Lower lobe of right lung (tissue), 2 donors: ENCODE results near the gene C9orf78. TPM values are rescaled to one million over a fixed set of nuclear protein-coding genes. Genes with fewer than 3 reads are reported as not detected.

Experiments used
- ATAC-seq, 2 donors: fragments of 200-7000 bp; cut with Tn5 transposase; one replicate each; pipeline ENCODE4 v1.9.1; 2020 to 2022; ENCODE audit warnings: mild to moderate bottlenecking in 2 of 2, moderate library complexity in 2 of 2
- DNase-seq: peaks from one replicate; pipeline ENCODE4 v3.0.0-alpha.2; 2020
- H3K27ac ChIP-seq: fragments of 200-600 bp; one replicate; pipeline ENCODE4 v1.8.0; 2022
- H3K27me3 ChIP-seq: fragments of 200-600 bp; one replicate; pipeline ENCODE4 v1.8.0; 2022; ENCODE audit warnings: low read depth
- H3K36me3 ChIP-seq: fragments of 200-600 bp; one replicate; pipeline ENCODE4 v1.8.0; 2022; ENCODE audit warnings: mild to moderate bottlenecking
- H3K4me1 ChIP-seq: fragments of 200-600 bp; one replicate; pipeline ENCODE4 v1.8.0; 2022
- H3K4me3 ChIP-seq: fragments of 200-600 bp; one replicate; pipeline ENCODE4 v1.8.0; 2022; ENCODE audit warnings: mild to moderate bottlenecking
- H3K9me3 ChIP-seq: fragments of 200-600 bp; one replicate; pipeline ENCODE4 v1.8.0; 2022
- intact Hi-C: fragments of 100-400 bp; cut with DNase I; formaldehyde crosslinking; loops from one replicate; pipeline ENCODE4 v1.11.0; 2022
- total RNA-seq: library from RNA; stranded (reverse); fragmentation: NEBNext Ultra II Directional; extraction: Animal tissue kit (Norgen Biotek cat#: 25700); gene quantifications from one replicate; pipeline ENCODE4 v1.2.1, GENCODE V29; 2021
- TF ChIP-seq, protein P1 (sequence below): fragments of 200-600 bp; IDR thresholded peaks from one replicate; pipeline ENCODE4 v1.8.0; 2022; ENCODE audit warnings: antibody characterized with exemption, mild to moderate bottlenecking
- donor health status: DM: no; HTN: yes; CAD: no; lungs with severe emphysema.

C9orf78 gene
- total RNA-seq, 1 donor from 2014 or later: 42.0 TPM

DNA sequence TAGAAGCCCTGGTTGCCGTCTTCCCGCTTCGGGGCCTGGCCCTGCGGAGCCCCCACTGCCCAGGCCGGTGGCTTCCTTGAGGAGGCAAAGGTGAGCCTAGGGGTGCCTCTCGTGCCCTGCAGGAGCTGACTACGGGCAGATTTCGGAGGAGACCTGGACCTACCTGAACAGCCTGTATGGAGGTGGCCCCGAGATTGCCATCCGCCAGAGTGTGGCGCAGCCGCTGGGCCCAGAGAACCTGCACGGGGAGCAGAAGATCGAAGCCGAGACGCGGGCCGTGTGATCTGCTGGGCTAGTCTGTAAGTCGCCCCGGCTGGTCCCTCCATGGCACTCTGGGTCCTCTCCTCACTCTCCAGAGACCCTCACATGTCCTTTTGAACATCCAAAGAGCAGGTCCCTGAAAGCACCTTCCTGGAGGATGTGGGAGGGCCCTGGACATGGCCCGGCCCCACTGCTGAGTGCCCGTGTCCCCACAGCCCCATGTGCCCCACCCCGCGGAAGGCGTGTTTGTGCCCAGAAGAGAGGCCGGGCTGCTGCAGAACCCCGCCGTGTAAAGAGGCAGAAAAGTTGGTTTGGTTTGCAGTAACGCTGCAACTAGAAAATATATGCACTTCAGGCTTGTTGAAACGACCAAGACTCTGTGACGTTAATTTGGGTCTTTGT, 45.0 kb upstream of the C9orf78 start:
- H3K36me3 ChIP-seq: peaks cover 27% of the 10 kb centered on the region
- intact Hi-C loops: no loop called here
- H3K4me1 ChIP-seq: peaks cover 18% of the 10 kb centered on the region
- H3K4me3 ChIP-seq: no peak overlapping the region
- DNase-seq: no peak
- ATAC-seq: no peak
- H3K9me3 ChIP-seq: no peaks in the 10 kb centered on the region
- no peaks in the 10 kb centered on the region for H3K27me3 ChIP-seq
- TF ChIP-seq, protein P1, sequence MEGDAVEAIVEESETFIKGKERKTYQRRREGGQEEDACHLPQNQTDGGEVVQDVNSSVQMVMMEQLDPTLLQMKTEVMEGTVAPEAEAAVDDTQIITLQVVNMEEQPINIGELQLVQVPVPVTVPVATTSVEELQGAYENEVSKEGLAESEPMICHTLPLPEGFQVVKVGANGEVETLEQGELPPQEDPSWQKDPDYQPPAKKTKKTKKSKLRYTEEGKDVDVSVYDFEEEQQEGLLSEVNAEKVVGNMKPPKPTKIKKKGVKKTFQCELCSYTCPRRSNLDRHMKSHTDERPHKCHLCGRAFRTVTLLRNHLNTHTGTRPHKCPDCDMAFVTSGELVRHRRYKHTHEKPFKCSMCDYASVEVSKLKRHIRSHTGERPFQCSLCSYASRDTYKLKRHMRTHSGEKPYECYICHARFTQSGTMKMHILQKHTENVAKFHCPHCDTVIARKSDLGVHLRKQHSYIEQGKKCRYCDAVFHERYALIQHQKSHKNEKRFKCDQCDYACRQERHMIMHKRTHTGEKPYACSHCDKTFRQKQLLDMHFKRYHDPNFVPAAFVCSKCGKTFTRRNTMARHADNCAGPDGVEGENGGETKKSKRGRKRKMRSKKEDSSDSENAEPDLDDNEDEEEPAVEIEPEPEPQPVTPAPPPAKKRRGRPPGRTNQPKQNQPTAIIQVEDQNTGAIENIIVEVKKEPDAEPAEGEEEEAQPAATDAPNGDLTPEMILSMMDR: no peak
- no peak overlapping the region for H3K27ac ChIP-seq

DNA sequence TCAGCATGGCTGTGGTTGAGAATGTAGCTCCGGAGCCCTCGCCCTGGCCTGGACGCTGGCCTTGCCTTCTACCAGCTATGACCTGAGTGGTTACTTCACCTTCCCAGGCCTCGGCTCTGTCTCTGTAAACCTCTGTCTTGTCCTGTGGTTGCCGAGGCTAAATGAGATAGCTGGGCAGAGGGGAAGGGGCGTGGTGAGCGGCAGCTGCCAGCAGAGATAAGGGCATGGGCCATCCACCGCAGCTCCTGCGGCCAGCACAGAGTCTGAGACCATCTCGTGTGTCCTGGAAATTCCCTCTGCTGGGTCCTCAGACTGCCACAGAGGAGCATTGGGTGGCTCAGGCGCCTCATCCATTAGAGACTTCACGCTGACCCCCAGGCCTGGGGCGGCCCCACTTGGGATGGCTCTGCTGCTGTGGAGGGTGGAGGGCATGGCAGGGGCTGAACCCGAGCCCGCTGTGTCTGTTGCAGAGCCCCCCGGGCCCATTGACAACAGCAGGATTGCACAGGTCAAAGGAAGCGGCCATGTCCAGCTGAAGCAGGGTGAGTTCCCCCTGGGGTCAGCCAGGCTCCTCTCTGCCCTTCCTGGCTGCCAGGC, 44.1 kb upstream of the C9orf78 start:
- no peaks in the 10 kb centered on the region for H3K27me3 ChIP-seq
- peaks cover 36% of the 10 kb centered on the region for H3K36me3 ChIP-seq
- intact Hi-C loops: no loop called here
- DNase-seq (no peak), ATAC-seq (no peak)
- H3K4me3 ChIP-seq: no peak overlapping the region
- peaks cover 8% of the 10 kb centered on the region for H3K4me1 ChIP-seq
- TF ChIP-seq, protein P1: no peak
- H3K9me3 ChIP-seq: no peaks in the 10 kb centered on the region
- H3K27ac ChIP-seq: no peak overlapping the region

DNA sequence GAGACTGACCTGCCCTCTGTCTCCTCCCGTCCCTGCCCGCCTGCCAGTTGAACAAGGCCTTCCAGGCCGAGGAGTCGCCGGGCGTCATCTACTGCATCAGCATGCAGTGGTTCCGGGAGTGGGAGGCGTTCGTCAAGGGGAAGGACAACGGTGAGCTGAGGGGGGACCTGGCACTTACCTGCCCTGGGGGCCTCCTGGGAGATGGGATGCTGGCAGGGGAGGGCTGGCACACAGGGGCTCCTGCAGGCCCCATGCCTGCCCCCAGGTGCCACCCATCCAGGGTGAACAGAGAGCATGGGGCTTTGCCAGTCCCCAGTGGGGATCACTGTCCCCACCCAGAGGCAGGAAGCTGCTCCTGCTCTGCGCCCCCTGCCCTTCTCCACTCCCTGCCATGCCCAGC, 43.2 kb upstream of the C9orf78 start:
- TF ChIP-seq, protein P1: no peak
- ATAC-seq (no peak), DNase-seq (no peak)
- Histone ChIP-seq H3K9me3 (no peaks in the 10 kb centered on the region), H3K36me3 (peaks cover 45% of the 10 kb centered on the region), H3K27me3 (no peaks in the 10 kb centered on the region), H3K4me1 (no peaks in the 10 kb centered on the region), H3K27ac (no peak overlapping the region), H3K4me3 (no peak overlapping the region)
- intact Hi-C loops: no loop called here

DNA sequence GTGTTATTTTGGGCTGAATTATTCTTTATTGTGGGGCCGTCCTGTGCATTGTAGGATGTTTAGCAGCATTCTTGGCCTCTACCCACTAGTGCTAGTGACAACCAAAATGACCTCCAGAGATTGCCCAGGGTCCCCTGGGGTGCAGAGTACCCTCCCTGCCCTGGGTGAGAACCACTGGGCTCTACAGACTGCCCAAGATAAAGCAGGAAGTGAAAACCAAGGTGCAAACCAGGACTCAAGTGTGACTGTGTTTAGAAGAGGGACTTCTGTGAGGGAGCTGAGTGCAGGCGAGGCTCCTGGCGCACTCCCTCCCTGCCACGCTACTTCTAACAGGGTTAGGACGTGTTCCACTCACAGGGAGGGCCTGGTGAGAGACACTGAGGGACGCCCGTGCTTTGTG, 41.7 kb upstream of the C9orf78 start:
- no peak for ATAC-seq
- DNase-seq: no peak
- Histone ChIP-seq H3K36me3 (peaks cover 45% of the 10 kb centered on the region), H3K27ac (no peak overlapping the region), H3K4me3 (no peak overlapping the region), H3K4me1 (no peaks in the 10 kb centered on the region), H3K27me3 (no peaks in the 10 kb centered on the region), H3K9me3 (no peaks in the 10 kb centered on the region)
- intact Hi-C loops: no loop called here
- TF ChIP-seq, protein P1: no peak

DNA sequence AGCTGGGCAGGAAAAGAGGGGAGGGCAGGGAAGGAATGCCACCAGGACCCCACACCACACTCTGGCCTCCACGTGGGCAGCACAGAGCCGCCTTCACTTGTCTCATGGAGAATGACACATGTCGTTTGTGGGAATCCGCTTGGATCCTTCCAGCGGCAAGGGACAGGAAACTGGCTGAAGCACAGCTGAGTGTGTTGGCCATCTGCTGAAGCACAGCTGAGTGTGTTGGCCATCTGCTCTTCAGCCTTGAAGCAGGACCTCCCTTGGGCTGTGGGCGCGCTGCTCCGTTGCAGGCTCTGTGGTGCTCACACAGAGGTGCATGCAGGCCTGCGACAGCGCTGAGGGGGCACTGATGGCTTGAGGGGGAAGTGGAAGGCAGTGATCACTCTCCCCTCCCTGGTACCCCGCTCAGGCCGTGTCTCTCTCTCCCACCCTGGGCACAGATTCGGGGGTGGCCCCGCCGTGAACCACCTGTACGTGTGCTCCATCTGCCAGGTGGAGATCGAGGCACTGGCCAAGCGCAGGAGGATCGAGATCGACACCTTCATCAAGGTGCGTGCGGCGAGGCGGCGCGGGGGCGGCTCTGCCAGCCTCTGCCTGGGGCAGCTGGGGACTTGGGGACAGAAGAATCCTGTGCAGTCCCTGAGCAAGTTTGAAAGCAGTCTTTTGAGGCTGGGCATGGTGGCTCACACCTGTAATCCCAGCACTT, 40.8 kb upstream of the C9orf78 start:
- Histone ChIP-seq H3K27ac (no peak overlapping the region), H3K9me3 (no peaks in the 10 kb centered on the region), H3K4me3 (no peak overlapping the region), H3K36me3 (peaks cover 45% of the 10 kb centered on the region), H3K4me1 (no peaks in the 10 kb centered on the region), H3K27me3 (no peaks in the 10 kb centered on the region)
- ATAC-seq: no peak
- intact Hi-C loops: no loop called here
- TF ChIP-seq, protein P1: no peak
- no peak for DNase-seq
